DOHH2 (cell line): ENCODE data around the gene RSL1D1.
"Not testable (repeated sequence)": the region's sequence is repeated elsewhere in the genome, so short reads cannot be mapped to it uniquely, and the experiment has no call there.

Source experiments
- EZH2phosphoT487 ChIP-seq: fragments of 200-600 bp; sonication (generic); IDR thresholded peaks from 2 replicates; pipeline ENCODE4 v1.6.1; 2017; ENCODE audit warnings: borderline replicate concordance, mild to moderate bottlenecking, antibody characterized with exemption, low read length, moderate library complexity, mixed read lengths
- TF ChIP-seq, protein P1 (sequence below): fragments of 200-600 bp; sonication (generic); IDR thresholded peaks from one replicate; pipeline ENCODE4 v1.5.1; 2014; ENCODE audit warnings: antibody characterized with exemption, mild to moderate bottlenecking, low read depth, low read length; ENCODE audit not compliant: poor library complexity, severe bottlenecking

DNA sequence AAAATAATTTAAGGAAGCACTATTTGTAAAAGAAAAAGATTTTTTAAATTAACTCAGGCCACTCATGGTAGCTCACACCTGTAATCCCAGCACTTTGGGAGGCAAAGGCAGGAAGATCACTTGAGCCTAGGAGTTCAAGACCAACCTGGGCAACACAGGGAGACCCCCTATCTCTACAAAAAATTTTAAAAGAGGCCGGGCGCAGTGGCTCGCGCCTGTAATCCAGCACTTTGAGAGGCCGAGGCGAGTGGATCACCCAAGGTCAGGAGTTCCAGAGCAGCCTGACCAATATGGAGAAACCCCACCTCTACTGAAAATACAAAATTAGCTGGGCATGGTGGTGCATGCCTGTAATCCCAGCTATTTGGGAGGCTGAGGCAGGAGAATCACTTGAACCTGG, 67.0 kb downstream of the RSL1D1 start:
- TF ChIP-seq, protein P1, sequence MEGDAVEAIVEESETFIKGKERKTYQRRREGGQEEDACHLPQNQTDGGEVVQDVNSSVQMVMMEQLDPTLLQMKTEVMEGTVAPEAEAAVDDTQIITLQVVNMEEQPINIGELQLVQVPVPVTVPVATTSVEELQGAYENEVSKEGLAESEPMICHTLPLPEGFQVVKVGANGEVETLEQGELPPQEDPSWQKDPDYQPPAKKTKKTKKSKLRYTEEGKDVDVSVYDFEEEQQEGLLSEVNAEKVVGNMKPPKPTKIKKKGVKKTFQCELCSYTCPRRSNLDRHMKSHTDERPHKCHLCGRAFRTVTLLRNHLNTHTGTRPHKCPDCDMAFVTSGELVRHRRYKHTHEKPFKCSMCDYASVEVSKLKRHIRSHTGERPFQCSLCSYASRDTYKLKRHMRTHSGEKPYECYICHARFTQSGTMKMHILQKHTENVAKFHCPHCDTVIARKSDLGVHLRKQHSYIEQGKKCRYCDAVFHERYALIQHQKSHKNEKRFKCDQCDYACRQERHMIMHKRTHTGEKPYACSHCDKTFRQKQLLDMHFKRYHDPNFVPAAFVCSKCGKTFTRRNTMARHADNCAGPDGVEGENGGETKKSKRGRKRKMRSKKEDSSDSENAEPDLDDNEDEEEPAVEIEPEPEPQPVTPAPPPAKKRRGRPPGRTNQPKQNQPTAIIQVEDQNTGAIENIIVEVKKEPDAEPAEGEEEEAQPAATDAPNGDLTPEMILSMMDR, result not testable (repeated sequence)
- TF ChIP-seq EZH2phosphoT487, result not testable (repeated sequence)
